Endodermal cell (in vitro differentiated cells): ENCODE data around the gene CLEC1A. TPM values are rescaled to one million over a fixed set of nuclear protein-coding genes. Genes with fewer than 3 reads are reported as not detected.

Experiments
- DNase-seq: peaks from one replicate; pipeline ENCODE4 v3.0.0-alpha.2; 2017
- H3K27ac ChIP-seq: 2 replicates; pipeline ENCODE4 v1.5.1; 2013; ENCODE audit warnings: mild to moderate bottlenecking, low read depth, low read length, moderate library complexity
- H3K27me3 ChIP-seq: 2 replicates; pipeline ENCODE4 v1.6.1; 2013; ENCODE audit warnings: mild to moderate bottlenecking, low read length, moderate library complexity; ENCODE audit not compliant: insufficient read depth, control insufficient read depth, poor library complexity, severe bottlenecking
- H3K36me3 ChIP-seq: 2 replicates; pipeline ENCODE4 v1.7.0; 2013; ENCODE audit warnings: mild to moderate bottlenecking, low read length, moderate library complexity; ENCODE audit not compliant: control insufficient read depth, insufficient read depth
- H3K4me1 ChIP-seq: one replicate; pipeline ENCODE4 v1.7.0; 2013; ENCODE audit warnings: low read length; ENCODE audit not compliant: control insufficient read depth, insufficient read depth
- H3K4me3 ChIP-seq: 2 replicates; pipeline ENCODE4 v1.5.1; 2013; ENCODE audit warnings: mild to moderate bottlenecking, low read length, moderate library complexity
- H3K9ac ChIP-seq: 2 replicates; pipeline ENCODE4 v1.6.1; 2013; ENCODE audit warnings: mild to moderate bottlenecking, low read length, moderate library complexity; ENCODE audit not compliant: poor library complexity, severe bottlenecking; ENCODE audit errors: extremely low read depth
- H3K9me3 ChIP-seq: 2 replicates; pipeline ENCODE4 v1.6.1; 2013; ENCODE audit warnings: mild to moderate bottlenecking, low read length, moderate library complexity; ENCODE audit not compliant: control insufficient read depth
- H3K27ac Mint-ChIP-seq: 2 replicates; pipeline ENCODE4 v1.8.0; 2020; ENCODE audit warnings: mixed read lengths
- H3K27me3 Mint-ChIP-seq: 2 replicates; pipeline ENCODE4 v1.8.0; 2021; ENCODE audit warnings: mild to moderate bottlenecking, mixed read lengths; ENCODE audit not compliant: insufficient read depth
- H3K36me3 Mint-ChIP-seq: 2 replicates; pipeline ENCODE4 v1.8.0; 2020; ENCODE audit warnings: low read depth, mixed read lengths
- H3K4me1 Mint-ChIP-seq: 2 replicates; pipeline ENCODE4 v1.8.0; 2020; ENCODE audit warnings: mixed read lengths
- H3K4me3 Mint-ChIP-seq: 2 replicates; pipeline ENCODE4 v1.8.0; 2020; ENCODE audit warnings: mild to moderate bottlenecking, moderate library complexity, mixed read lengths
- H3K9me3 Mint-ChIP-seq: 2 replicates; pipeline ENCODE4 v1.8.0; 2020; ENCODE audit warnings: mild to moderate bottlenecking, mixed read lengths
- WGBS, 2 experiments: methylation state at CpG; one replicate each; pipeline versions ENCODE4 v1.1.5 to v1.1.7; 2013; ENCODE audit warnings: missing lambda C conversion rate in 2 of 2, mixed read lengths in 1 of 2; ENCODE audit not compliant: insufficient coverage in 1 of 2, insufficient read length in 1 of 2; 5-methylcytosine and 5-hydroxymethylcytosine counted together
- total RNA-seq, 2 donors: library from RNA; stranded (reverse); fragmentation: NEBNext Ultra II Directional in 1 of 2; extraction: Animal tissue kit (Norgen Biotek cat#: 25700) in 1 of 2; gene quantifications; 2 replicates in 1 of 2; 3 replicates in 1 of 2; pipeline ENCODE4 v1.2.1, GENCODE V29; 2021
- TF ChIP-seq, protein P1 (sequence below): fragments of 200-600 bp; sonication (generic); conservative IDR thresholded peaks from 2 replicates; pipeline ENCODE4 v1.5.0; 2021; ENCODE audit warnings: antibody characterized with exemption, mild to moderate bottlenecking

The CLEC1A gene
- total RNA-seq, 2 donors from 2014 or later = not detected

GRCh38 chr12:10132850-10133370 is 34.1 kb upstream of the CLEC1A start:
- H3K9me3 Mint-ChIP-seq = peaks cover 4% of the 10 kb centered on the region
- H3K4me1 ChIP-seq = peaks cover 4% of the 10 kb centered on the region
- no peak overlapping the region for H3K9ac ChIP-seq
- no peaks in the 10 kb centered on the region for H3K27me3 ChIP-seq
- DNase-seq = no peak
- TF ChIP-seq, protein P1, sequence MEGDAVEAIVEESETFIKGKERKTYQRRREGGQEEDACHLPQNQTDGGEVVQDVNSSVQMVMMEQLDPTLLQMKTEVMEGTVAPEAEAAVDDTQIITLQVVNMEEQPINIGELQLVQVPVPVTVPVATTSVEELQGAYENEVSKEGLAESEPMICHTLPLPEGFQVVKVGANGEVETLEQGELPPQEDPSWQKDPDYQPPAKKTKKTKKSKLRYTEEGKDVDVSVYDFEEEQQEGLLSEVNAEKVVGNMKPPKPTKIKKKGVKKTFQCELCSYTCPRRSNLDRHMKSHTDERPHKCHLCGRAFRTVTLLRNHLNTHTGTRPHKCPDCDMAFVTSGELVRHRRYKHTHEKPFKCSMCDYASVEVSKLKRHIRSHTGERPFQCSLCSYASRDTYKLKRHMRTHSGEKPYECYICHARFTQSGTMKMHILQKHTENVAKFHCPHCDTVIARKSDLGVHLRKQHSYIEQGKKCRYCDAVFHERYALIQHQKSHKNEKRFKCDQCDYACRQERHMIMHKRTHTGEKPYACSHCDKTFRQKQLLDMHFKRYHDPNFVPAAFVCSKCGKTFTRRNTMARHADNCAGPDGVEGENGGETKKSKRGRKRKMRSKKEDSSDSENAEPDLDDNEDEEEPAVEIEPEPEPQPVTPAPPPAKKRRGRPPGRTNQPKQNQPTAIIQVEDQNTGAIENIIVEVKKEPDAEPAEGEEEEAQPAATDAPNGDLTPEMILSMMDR = no peak
- no peaks in the 10 kb centered on the region for H3K27me3 Mint-ChIP-seq
- H3K9me3 ChIP-seq = no peaks in the 10 kb centered on the region
- no peak overlapping the region for H3K27ac Mint-ChIP-seq
- no peak overlapping the region for H3K27ac ChIP-seq
- 49 to 71% methylated on average over 3 to 6 of the region's 6 CpGs for WGBS, 2 experiments
- H3K4me1 Mint-ChIP-seq = peaks cover 25% of the 10 kb centered on the region
- no peak overlapping the region for H3K4me3 Mint-ChIP-seq
- H3K4me3 ChIP-seq = no peak overlapping the region
- no peaks in the 10 kb centered on the region for H3K36me3 ChIP-seq
- no peaks in the 10 kb centered on the region for H3K36me3 Mint-ChIP-seq

DNA sequence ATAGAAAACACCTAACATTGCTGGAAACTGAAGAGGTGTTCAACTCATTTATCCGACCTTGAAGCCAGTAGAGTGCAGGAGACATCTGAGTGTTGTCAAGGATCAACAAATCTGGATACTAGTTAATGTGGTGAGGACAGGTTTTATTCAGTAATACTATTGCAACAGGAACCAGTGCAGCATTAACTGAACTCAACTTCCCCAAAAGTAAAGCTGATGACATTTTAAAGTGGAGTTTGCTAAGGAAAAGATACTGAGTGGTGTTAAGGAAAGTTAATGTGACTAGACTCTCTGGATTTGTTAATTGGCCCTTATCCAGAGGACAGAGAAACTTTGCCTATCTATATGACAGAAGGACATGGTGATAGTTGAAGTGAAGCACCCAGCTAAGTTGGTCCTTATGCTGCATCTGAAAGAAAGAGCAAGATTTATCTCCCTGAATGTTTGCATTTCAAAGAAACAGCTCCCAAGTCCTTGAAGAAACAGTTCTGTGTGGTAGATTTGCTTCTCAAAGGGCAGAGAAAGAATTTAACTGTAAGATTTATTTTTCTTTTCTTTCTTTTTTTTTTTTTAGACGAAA is 32.4 kb upstream of the CLEC1A start:
- Histone ChIP-seq H3K9me3 (no peaks in the 10 kb centered on the region), H3K36me3 (no peaks in the 10 kb centered on the region), H3K27ac (no peak overlapping the region), H3K4me1 (peaks cover 7% of the 10 kb centered on the region), H3K27me3 (no peaks in the 10 kb centered on the region), H3K9ac (no peak overlapping the region), H3K4me3 (no peak overlapping the region)
- TF ChIP-seq, protein P1 = no peak
- Mint-ChIP-seq H3K27me3 (no peaks in the 10 kb centered on the region), H3K9me3 (no peaks in the 10 kb centered on the region), H3K27ac (no peak overlapping the region), H3K36me3 (no peaks in the 10 kb centered on the region), H3K4me1 (peaks cover 25% of the 10 kb centered on the region), H3K4me3 (no peak overlapping the region)
- 47% methylated on average over 2 of the region's 2 CpGs; no CpG with 5 or more reads in 1 of the 2 experiments for WGBS, 2 experiments
- no peak for DNase-seq

GRCh38 chr12:10130042-10130441 is 31.3 kb upstream of the CLEC1A start, which contains the start of gene CLEC7A:
Gene CLEC7A (minus strand): TSS chr12:10130199. CDS start chr12:10130082, 117 bp downstream.
- Histone ChIP-seq H3K4me3 (no peak within 1 kb of the TSS), H3K9ac (no peak within 1 kb of the TSS), H3K36me3 (no peaks in the 10 kb centered on the region), H3K27ac (no peak within 1 kb of the TSS), H3K4me1 (peaks cover 10% of the 10 kb centered on the region), H3K9me3 (no peaks in the 10 kb centered on the region), H3K27me3 (no peaks in the 10 kb centered on the region)
- Mint-ChIP-seq H3K9me3 (no peaks in the 10 kb centered on the region), H3K27ac (no peak within 1 kb of the TSS), H3K4me3 (no peak within 1 kb of the TSS), H3K4me1 (peaks cover 33% of the 10 kb centered on the region), H3K27me3 (no peaks in the 10 kb centered on the region), H3K36me3 (no peaks in the 10 kb centered on the region)
- 85 to 100% methylated on average over 1 of the region's 1 CpG for WGBS, 2 experiments
- TF ChIP-seq, protein P1 = no peak
- DNase-seq = no peak
